Posterior vena cava (tissue), 2 donors: ENCODE data around the gene MTMR3. TPM values are rescaled to one million over a fixed set of nuclear protein-coding genes. Genes with fewer than 3 reads are reported as not detected.
"Not testable (repeated sequence)": the region's sequence is repeated elsewhere in the genome, so short reads cannot be mapped to it uniquely, and the experiment has no call there.

ENCODE experiments used
- DNase-seq: peaks from one replicate; pipeline ENCODE4 v3.0.0-alpha.2; 2020; ENCODE audit warnings: low spot score
- intact Hi-C, 2 donors: fragments of 100-400 bp; cut with DNase I; formaldehyde crosslinking; loops; one replicate each; pipeline versions ENCODE4 v1.14.1 to v1.14.2; 2022 to 2023
- total RNA-seq, 2 donors: library from RNA; stranded (reverse); fragmentation: NEBNext Ultra II Directional; extraction: Animal tissue kit (Norgen Biotek cat#: 25700); gene quantifications; one replicate each; pipeline ENCODE4 v1.2.1, GENCODE V29; 2021
- donor health status: DM: yes; HTN: yes; CAD: no.
- donor health status: DM: yes; HTN: yes; CAD: no.

MTMR3 gene
- total RNA-seq, 2 donors from 2014 or later, result 35.8 to 37.6 TPM

DNA sequence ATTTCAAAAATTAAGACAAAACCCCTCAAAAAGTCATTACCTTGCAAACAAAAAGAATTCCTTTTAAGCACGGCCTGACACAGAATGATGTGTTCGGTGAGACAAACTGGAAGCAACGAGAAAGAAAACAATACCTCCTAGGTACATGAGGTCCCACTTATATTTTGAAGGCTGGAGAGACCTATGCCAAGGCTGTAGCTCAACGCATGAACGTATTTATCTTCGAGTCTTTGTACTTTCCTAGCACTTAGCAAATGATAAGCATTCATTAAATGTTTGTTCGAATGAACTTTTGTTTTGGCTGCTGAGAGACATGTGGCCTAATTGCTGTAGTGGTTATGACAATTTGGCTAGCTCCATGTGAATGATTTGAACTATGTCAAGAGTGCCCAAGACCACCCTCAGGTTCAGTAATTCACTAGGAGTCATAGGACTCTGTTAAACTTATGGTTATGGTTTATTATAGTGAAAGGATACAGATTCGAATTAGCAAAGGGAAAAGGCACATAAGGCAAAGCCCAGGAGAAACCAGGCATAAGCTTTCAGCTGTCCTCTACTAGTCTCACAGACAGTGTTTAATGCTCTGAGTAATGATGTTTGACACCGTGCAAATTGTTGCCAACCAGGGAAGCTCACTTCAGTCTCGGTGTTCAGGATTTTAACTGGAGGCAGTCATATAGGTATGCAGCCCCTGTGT is 171.2 kb downstream of the MTMR3 start:
- intact Hi-C loops, result no loop called here

DNA sequence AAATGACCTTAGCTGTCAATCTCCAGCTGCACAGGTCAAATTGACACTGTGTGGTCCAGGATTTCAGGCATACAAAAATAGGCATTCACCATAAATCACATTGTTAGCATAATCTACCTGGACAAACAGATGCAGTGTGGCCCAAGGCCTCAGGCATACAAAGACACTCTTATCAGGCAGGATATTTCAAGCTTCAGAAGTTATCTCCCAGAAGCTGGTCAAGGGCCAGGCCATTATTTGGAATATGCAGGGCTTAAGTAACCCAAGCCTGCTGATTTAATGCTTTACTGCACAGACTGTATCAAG is 171.7 kb downstream of the MTMR3 start:
- intact Hi-C loops, result no loop called here
- DNase-seq, result no peak

More for the DNA sequence above, 171.2 kb downstream of the MTMR3 start:
- DNase-seq, result no peak

DNA sequence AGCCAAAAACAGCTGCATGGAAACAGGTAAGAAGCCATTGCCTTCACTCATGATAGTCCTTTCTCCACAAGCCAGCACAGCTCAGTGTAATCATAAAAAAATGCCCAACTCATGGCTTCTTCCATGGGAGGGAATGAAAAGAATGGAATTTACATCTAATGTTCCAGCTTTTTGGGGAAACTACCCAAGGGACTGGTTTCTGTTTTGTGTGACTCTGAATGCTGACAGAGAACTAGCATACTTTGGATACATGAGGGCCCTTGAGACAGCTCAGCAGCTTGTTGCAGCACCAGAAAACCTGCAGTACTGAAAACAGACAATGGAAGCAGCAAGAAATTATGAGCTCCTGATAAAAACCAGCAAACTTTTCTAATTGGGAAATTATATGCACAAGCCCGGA is 173.0 kb downstream of the MTMR3 start:
- DNase-seq, result no peak
- intact Hi-C loops, result no loop called here

DNA sequence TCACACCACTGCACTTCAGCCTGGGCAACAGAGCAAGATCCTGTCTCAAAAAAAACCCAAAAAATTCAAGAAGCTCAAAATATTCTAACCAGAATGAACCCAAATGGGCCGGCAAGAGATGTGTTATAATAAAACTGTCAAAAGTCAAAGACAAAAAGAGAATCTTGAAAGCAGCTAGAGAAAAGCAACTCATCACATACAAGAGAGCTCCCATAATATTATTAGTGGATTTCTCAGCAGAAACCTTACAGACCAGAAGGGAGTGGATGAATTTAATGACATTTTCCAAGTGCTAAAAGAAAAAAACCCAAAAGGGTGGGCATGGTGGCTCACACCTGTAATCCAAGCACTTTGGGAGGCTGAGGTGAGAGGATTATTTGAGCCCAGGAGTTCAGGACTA is 174.4 kb downstream of the MTMR3 start:
- no peak for DNase-seq
- intact Hi-C loops, result no loop called here

DNA sequence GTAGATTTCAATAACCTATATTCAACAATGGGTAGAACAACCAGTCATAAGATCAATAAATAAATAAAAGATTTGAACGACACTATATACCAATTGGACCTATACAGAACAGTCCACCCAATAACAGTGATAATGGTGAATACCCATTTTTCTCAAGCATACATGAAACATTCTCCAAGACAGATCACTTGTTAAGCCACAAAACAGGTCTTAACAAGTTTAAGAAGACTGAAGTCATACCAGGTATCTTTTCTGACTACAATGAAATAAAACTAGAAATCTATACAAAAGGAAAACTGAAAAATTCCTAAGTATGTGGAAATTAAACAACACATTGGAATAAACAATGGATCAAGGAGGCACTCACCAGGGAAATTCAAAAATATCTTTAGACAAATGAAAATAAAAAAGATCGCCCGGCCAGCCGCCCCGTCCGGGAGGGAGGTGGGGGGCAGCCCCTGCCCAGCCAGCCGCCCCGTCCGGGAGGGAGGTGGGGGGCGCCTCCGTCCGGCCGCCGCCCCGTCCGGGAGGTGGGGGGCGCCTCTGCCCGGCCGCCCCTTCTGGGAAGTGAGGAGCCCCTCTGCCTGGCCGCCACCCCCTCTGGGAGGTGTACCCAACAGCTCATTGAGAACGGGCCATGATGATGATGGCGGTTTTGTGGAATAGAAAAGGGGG is 176.5 kb downstream of the MTMR3 start:
- DNase-seq, intact Hi-C loops: not testable (repeated sequence)

DNA sequence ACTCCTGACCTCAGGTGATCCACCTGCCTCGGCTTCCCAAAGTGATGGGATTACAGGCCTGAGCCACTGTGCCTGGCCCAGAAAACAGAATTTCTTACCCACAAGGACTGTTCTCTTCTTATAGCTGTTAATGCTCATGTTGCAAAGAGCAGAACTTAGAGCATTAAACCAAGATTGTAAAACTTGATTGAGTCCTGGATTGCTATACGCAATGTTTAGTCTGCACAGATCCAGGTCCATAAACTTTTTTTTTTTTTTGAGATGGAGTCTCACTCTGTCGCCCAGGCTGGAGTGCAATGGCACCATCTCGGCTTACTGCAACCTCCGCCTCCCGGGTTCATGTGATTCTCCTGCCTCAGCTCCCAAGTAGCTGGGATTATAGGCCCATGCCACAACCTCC is 178.1 kb downstream of the MTMR3 start:
- intact Hi-C loops, DNase-seq: not testable (repeated sequence)

DNA sequence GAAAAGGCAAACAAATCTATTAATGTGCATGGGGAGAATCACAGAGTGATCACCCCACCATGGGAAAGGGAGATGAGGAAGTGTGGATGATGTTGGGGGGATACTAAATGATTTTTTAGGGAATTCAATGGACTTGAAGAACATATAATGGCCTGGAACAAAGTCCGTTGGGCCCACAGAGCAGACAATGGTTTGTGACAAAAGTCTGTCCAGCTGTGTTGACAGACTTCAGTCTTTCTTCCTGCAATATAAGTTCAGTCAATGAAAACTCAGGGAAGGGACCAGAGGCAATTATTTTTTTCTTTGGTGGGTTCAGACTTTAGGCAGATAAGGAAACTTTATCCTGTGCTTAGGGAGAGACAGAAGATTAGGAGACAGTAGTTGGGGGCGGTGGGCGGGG is 179.3 kb downstream of the MTMR3 start:
- intact Hi-C loops, result no loop called here
- no peak for DNase-seq

DNA sequence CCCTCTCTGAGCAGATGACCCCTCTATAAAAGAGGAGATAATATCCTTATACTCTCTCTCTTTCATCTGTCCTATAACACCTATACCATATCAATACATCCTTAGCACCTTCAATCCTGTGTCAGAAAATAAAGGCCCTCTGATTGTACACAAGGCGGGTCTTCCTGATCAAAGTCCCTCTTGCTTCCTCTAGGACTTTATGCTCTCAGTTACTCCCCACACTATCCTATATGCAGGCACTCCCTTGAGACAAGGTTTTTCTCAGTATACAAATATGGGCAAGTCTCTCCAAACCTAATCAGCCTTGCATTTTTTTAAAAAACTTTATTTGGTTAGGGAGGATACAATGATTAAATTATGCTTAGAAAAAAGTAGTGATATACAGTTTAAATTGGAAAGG is 180.0 kb downstream of the MTMR3 start:
- intact Hi-C loops, result no loop called here
- DNase-seq, result no peak

DNA sequence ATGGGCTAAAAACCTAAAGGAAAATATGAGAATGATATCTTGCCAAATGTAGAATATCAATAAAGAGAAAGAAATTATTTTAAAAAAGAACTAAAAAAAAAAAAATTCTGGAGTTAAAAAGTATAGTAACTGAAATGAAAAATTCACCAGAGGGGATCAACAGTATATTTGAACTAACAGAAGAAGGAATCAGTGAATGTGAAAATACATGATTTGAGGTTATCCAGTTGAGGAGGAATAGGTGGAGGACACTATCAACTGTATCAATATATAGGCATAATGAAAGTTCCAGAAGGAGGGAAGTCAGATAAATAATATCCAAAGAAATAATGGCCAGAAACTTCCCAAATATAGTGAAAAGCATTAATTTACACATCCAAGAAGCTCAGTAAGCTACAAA is 181.2 kb downstream of the MTMR3 start:
- intact Hi-C loops, result no loop called here

DNA sequence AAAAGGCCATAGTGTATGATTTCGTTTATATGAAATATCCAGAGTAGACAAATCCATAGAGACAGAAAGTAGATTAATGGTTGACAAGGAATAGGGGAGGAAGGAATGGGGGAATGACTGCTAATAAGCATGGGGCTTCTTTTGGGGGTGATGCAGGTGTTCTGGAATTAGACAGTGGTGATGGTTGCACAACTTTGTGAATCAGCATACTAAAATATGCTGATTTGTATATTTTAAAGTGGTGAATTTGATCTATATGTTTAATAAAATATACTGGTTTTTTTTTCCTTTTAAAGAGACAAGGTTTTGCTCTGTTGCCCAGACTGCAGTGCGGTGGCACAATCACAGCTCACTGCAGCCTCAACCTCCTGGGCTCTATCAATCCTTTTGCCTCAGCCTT is 190.8 kb downstream of the MTMR3 start:
- no peak for DNase-seq
- intact Hi-C loops, result no loop called here

More for the DNA sequence above, 181.2 kb downstream of the MTMR3 start:
- no peak for DNase-seq

DNA sequence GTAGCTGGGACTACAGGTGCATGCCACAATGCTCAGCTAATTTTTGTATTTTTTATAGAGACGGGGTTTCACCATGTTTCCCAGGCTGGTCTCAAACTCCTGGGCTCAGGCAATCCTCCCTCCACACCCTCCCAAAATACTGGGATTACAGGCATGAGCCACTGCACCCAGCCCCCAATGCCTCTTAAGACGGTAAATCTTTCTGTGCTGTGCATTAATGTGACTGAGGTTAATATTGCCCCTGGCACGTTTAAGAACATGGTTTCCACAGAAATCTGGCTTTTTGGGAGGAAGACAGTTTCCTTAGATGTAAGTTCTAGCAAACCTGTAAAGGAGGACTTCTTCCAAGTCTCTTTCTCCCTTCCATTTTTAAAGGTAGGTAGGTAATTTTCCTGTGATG is 191.2 kb downstream of the MTMR3 start:
- intact Hi-C loops, result no loop called here
- no peak for DNase-seq

DNA sequence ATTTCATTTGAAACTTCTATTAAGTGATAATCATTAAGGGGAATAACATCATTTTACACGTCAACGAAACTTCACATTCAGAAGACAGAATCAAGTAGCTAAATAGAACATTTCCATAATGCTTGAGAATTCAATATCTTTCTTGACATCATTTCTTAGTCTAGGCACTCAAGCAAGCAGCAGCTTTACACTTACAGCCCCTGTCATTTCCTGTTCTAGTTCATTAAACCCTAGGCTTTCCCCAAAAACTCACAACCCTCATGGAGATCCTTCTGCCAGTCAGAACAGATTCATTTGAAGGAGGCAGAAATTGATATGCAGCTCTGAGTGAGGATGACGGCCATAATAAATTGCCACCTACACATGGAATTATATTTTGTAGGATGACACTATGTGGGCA is 192.0 kb downstream of the MTMR3 start:
- intact Hi-C loops, result no loop called here
- DNase-seq, result no peak

DNA sequence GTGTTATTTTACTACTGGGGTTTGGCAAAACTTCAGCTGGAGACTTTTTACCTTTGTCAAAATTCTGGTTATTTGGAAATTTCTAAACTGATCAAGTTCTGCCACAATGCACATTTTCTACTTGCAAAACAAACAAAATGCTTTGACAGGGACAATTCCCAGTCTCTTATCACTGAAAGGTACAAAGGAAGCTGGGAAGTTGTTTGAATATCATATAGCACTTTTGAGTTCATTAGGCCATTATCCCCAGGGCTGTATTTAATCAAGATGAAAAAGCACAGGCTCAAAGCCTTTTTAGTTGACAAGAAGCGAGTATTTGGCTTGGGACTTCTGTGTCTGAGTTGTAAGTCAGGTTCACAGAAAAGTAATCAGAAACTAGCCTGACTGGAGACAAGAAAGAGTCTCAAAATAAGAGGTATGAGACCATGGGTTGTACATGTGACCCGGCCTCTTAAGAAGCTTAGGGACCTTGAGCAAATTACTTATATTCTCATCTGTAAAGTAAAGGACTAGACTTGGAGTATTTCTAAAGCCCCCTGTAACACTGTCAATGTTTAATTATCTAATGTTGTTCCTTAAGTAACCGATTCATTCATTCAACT is 194.4 kb downstream of the MTMR3 start:
- intact Hi-C loops, result no loop called here
- DNase-seq, result no peak

DNA sequence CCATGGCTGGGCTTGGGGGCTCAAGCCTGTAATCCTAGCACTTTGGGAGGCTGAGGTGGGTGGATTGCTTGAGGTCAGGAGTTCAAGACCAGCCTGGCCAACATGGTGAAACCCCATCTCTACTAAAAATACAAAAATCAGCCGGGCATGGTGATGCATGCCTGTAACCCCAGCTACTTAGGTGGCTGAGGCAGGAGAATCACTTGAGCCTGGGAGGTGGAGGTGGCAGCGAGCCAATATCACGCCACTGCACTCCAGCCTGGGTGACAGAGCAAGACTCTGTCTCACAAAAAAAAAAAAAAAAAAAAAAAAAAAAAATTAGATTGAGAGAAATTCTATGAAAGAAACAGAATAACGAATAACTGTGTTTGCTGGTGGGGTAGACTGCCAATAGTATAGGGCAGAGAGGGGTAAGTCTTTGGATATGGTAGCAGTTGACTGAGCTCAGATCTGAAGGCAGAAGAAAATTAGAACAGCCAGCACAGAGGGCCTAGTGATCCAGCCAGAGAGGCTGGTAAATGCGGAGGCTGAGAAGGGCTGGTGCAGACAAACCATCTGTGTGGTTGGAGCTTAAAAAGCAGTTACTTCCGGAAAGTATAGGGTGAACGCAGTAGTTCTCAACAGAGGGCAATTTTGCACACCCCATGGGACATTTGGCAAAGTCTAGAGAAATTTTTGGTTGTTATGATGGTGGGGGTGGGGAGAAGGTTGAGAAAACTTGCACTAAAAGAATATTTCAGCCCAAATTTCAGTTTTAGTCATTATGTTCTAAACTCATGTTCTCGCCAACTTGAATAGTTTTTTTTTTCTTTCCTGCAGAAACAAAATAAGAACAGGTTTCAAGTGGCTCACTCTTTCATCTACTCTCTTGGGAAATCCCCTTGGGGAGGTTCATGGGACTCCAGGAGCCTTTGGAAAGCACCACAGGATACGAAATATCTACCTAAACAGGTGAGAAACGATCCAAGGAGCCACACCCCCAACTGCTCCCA is 195.6 kb downstream of the MTMR3 start:
- intact Hi-C loops, result no loop called here
- no peak for DNase-seq

DNA sequence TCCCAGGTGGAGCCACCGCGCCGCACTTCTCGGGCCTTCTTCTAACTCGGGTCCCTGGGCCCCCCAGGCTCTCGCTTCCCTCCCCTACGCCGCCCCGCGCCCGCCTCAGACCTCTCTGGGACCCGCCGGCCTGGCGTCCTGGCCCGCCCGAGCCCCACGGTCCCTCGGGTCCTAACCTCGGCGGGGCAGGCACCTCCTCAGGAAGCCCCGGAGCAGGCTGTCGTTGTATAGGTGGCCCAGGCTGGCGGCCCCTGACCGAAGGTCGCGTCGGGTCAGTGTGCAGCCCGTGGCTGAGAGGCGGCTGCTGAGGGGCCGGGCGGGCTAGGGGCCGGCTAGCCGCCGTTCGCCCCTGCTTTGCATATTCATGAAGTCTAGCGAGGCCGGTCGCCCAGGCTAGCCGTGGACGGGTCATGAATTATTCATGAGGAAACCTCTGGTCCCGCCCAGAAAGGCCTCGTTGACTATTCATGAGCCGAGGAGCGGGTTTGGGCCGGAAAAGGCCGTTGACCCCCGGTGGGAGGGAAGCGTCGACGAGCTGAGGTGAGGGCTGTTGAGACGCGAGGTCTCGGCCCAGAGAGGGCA is 197.1 kb downstream of the MTMR3 start, which contains the start of gene HORMAD2:
Gene HORMAD2 (plus strand): TSS at position 513 of the 582 bp plus-strand sequence. CDS start 13,489 bp downstream, outside the sequence.
- peak; percentile 83 for DNase-seq
- intact Hi-C loops, result no loop called here
